SU-DHL-6 (cell line): ENCODE measurements around the gene TNS1.

Experiments
- CTCF ChIP-seq: fragments of 200-600 bp; sonication (generic); IDR thresholded peaks from one replicate; pipeline ENCODE4 v1.5.1; 2017; ENCODE audit warnings: antibody characterized with exemption, mild to moderate bottlenecking, low read length, moderate library complexity; ENCODE audit not compliant: insufficient read depth, poor library complexity, severe bottlenecking
- EZH2phosphoT487 ChIP-seq: fragments of 200-600 bp; sonication (generic), shearing (Covaris generic); conservative IDR thresholded peaks from 2 replicates; pipeline ENCODE4 v1.6.1; 2018; ENCODE audit warnings: mild to moderate bottlenecking, antibody characterized with exemption, low read length, moderate library complexity, mixed read lengths

- TF ChIP-seq CTCF, result no peak
- TF ChIP-seq EZH2phosphoT487, result no peak
Observed at GRCh38 chr2:217853301-217853881, 149.4 kb downstream of the TNS1 start.
